ENCODE measurements around the gene NAB1.

GRCh38 chr2:190716176-190716807, 67.4 kb downstream of the NAB1 start:
- TF ChIP-seq CTCF (conservative IDR thresholded peaks at IDR 0.05; ENCODE audit: low read depth, low read length), result no peak
- no peak for TF ChIP-seq EZH2 (IDR thresholded peaks at IDR 0.05; ENCODE audit: borderline replicate concordance, low read depth, low read length, poor library complexity, severe bottlenecking)
